ENCODE results near the gene RHOT2.
"Not testable (repeated sequence)": the region's sequence is repeated elsewhere in the genome, so short reads cannot be mapped to it uniquely, and the experiment has no call there.

Gene RHOT2

GRCh38 chr16:682493-683395, 14.8 kb downstream of the RHOT2 start:
- DNase-seq = no peak

GRCh38 chr16:683396-684070, 15.6 kb downstream of the RHOT2 start:
- peak; percentile 36 for DNase-seq

- DNase-seq = peak; percentile 98
Observed at GRCh38 chr16:684071-684794, 16.3 kb downstream of the RHOT2 start, which contains the start of gene JMJD8. JMJD8 (minus strand) TSS chr16:684334; CDS start chr16:684319, 15 bp downstream.

GRCh38 chr16:684961-685696, 17.2 kb downstream of the RHOT2 start:
- no peak for DNase-seq

- DNase-seq = peak; percentile 74
Observed at GRCh38 chr16:685967-686366, 18.0 kb downstream of the RHOT2 start.

- DNase-seq = no peak
Observed at GRCh38 chr16:686459-687260, 18.7 kb downstream of the RHOT2 start.

- DNase-seq = no peak
Observed at GRCh38 chr16:687499-687898, 19.6 kb downstream of the RHOT2 start.

GRCh38 chr16:689175-689897, 21.4 kb downstream of the RHOT2 start:
- no peak for DNase-seq

- not testable (repeated sequence) for DNase-seq
Observed at GRCh38 chr16:691242-691641, 23.3 kb downstream of the RHOT2 start.

- no peak for DNase-seq
Observed at GRCh38 chr16:692356-693108, 24.6 kb downstream of the RHOT2 start.

- DNase-seq = no peak
Observed at GRCh38 chr16:693364-693763, 25.4 kb downstream of the RHOT2 start.

GRCh38 chr16:693766-694165, 25.8 kb downstream of the RHOT2 start:
- no peak for DNase-seq

- DNase-seq = no peak
Observed at GRCh38 chr16:694187-694862, 26.4 kb downstream of the RHOT2 start.

GRCh38 chr16:694863-695354, 27.0 kb downstream of the RHOT2 start:
- DNase-seq = no peak

- peak; percentile 69 for DNase-seq
Observed at GRCh38 chr16:695355-696089, 27.6 kb downstream of the RHOT2 start.

- DNase-seq = no peak
Observed at GRCh38 chr16:698911-699671, 31.2 kb downstream of the RHOT2 start.

GRCh38 chr16:700684-701584, 33.0 kb downstream of the RHOT2 start:
- DNase-seq = no peak
